ENCODE measurements around the gene GJB5.

DNA sequence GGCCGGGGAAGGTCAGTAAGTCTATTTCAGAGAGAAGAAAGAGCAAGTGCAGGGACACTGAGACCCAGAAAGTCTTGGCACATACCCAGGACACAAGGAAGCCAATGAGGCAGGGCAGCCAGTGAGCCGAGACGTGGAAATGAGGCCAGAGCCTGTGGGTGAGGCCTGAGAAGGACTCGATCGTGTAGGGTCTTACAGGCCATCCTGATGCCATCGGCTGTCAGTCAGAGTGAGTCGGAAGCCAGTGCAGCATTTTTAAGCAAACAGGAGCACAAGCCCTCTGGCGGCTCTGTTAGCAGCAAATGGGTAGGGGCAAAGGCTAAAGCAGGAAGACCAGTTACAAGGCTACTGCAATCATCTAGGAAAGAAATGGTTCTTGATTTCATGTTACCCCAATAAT, 20.1 kb downstream of the GJB5 start:
- TF ChIP-seq, protein P1, sequence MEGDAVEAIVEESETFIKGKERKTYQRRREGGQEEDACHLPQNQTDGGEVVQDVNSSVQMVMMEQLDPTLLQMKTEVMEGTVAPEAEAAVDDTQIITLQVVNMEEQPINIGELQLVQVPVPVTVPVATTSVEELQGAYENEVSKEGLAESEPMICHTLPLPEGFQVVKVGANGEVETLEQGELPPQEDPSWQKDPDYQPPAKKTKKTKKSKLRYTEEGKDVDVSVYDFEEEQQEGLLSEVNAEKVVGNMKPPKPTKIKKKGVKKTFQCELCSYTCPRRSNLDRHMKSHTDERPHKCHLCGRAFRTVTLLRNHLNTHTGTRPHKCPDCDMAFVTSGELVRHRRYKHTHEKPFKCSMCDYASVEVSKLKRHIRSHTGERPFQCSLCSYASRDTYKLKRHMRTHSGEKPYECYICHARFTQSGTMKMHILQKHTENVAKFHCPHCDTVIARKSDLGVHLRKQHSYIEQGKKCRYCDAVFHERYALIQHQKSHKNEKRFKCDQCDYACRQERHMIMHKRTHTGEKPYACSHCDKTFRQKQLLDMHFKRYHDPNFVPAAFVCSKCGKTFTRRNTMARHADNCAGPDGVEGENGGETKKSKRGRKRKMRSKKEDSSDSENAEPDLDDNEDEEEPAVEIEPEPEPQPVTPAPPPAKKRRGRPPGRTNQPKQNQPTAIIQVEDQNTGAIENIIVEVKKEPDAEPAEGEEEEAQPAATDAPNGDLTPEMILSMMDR (IDR thresholded peaks at IDR 0.05; ENCODE audit: insufficient read depth, low read length, poor library complexity, severe bottlenecking) = no peak
- no peak for TF ChIP-seq EZH2phosphoT487 (conservative IDR thresholded peaks at IDR 0.05; ENCODE audit: low read length)
